NOMO-1 treated with DMSO at 0.1 percent for 48 hours (cell line): Measurements from ENCODE around the gene P2RY8.
"Not testable (repeated sequence)": the region's sequence is repeated elsewhere in the genome, so short reads cannot be mapped to it uniquely, and the experiment has no call there.

ENCODE experiments used
- DNase-seq: peaks from one replicate; lab custom pipeline; 2025; ENCODE audit not compliant: unreplicated experiment; lab: John Stamatoyannopoulos, UW

P2RY8 gene

DNA sequence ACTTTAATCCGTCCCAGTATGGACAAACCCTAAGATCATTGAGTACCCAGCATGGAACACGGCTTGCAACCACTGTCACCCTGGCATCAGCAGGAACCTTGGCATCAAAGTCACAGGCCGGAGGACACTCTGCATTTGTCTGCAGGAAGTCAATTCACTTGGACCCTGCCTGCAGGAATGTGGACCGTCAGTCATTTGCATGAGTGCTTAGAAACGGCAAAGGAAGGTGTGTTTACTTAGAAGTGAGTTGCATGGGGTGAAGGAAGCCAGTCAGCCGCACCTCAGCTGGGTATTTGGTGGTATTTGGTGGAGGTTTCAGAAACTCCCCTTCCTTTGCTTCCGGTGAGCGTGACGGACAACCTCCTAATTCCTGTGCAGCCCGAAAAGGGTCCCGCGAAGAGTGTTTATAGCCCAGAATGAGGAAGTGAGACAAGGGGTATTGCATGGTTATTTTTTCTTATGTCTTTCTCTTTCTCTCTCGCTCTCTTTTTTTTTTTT, 15.5 kb downstream of the P2RY8 start:
- DNase-seq = peak; percentile 97

DNA sequence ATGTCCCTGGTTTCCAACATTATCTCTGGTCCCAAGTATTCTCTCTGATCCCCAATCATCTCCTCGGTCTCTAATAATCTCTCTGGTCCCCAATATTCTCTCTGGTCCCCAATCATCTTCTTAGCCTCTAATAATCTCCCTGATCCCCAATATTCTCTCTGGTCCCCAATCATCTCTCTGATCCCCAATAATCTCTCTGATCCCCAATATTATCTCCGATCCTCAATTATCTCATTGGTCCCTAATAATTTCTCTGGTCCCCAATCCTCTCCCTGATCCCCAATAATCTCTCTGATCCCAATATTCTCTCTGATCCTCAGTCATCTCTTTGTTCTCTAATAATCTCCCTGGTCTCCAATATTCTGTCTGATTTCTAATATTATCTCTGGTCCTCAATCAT, 16.6 kb downstream of the P2RY8 start:
- no peak for DNase-seq

DNA sequence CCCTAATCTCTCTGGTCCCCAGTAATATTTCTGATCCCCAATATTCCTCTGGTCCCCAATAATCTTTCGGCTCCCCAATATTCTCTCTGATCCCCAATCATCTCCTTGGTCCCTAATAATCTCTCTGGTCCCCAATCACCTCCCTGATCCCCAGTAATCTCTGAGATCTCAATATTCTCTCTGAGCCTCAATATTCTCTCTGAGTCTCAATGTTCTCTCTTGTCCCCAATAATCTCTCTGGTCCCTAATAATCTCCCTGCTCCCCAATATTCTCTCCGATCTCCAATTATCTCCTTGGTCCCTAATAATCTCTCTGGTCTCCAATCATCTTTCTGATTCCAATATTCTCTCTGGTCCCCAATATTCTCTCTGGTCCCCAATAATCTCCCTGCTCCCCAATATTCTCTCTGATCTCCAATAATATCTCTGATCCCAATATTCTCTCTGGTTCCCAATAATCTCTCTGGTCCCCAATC, 17.9 kb downstream of the P2RY8 start:
- DNase-seq = no peak

DNA sequence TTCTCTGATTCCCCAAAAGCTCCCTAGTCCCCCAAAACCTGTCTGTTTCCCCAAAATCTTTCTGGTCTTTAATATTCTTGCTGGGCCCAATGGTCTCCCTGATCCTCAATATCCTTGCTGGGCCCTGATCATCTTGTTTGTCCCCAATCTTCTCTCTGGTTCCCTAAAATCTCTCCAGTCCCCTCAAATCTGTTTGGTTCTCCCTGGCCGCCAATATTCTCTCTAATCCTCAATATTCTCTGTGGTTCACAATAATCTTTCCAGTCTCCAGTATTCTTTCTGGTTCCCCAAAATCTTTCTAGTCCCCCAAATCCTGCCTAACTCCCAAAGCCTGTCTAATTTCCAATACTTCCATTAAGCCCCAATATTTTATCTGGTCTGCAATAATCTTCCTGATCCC, 18.5 kb downstream of the P2RY8 start:
- peak; percentile 18 for DNase-seq

DNA sequence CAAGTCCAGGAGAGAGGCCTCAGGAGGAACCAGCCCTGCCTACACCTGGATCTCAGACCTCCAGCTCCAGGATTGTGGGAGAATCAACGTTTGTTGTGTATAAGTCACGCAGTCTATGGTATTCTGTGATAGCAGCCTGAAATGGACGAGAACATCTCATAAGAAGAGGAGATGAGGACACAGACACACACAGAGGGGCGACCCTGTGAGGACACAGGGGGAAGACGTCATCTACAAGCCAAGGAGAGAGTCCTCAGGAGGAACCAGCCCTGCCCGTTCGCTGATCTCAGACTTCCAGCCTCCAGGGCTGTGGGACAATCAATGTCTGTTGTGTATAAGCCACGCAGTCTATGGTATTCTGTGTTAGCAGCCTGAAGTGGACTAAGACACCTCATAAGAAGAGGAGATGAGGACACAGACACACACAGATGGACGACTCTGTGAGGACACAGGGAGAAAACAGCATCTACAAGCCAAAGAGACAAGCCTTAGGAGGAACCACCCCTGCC, 20.3 kb downstream of the P2RY8 start:
- DNase-seq = no peak

DNA sequence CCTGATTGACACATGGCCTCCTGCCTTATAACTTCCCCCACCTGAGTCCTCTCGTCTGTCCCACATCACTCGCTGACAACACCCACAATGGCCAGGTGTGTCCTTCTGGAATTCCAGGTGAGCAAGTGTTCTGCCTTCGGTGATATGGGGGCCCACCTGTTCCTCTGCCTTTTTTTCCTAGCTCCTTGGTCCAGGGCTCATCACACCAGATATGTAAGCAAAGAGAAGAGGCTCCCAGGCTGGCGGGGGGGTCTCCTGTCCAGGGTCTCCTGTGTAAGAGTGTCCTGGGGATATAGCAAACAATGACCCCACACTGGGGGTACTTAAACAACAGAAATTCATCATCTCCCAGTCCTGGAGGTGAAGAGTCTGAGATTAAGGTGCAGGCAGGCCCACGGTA, 25.2 kb downstream of the P2RY8 start:
- DNase-seq = no peak

- DNase-seq = no peak
These were observed 25.8 kb downstream of the P2RY8 start for GRCh38 chrX:1511150-1511549.

GRCh38 chrX:1507511-1508463, 29.2 kb downstream of the P2RY8 start:
- DNase-seq = peak; percentile 67

GRCh38 chrX:1506916-1507315, 30.1 kb downstream of the P2RY8 start:
- DNase-seq = no peak

- no peak for DNase-seq
These were observed 34.1 kb downstream of the P2RY8 start for GRCh38 chrX:1502853-1503252.

DNA sequence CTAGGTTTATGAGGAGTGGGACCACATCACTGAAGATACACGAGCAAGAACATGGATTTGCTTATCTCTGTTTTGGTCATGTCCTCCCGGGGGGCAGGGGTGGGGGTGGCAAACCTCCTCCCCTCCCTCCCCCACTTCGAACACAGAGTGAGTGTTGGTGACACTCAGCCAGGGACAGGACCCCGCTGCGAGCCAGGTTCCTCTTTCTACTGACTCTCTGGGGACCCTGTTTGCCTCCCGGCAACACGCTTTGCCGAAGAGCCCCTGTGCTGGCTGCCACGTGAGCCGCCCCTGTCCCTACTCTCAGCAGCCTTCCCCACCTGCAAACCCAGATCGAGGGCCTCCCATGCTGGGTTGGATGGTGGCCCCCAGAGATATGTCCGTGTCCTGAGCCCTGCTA, 34.7 kb downstream of the P2RY8 start:
- DNase-seq = no peak

DNA sequence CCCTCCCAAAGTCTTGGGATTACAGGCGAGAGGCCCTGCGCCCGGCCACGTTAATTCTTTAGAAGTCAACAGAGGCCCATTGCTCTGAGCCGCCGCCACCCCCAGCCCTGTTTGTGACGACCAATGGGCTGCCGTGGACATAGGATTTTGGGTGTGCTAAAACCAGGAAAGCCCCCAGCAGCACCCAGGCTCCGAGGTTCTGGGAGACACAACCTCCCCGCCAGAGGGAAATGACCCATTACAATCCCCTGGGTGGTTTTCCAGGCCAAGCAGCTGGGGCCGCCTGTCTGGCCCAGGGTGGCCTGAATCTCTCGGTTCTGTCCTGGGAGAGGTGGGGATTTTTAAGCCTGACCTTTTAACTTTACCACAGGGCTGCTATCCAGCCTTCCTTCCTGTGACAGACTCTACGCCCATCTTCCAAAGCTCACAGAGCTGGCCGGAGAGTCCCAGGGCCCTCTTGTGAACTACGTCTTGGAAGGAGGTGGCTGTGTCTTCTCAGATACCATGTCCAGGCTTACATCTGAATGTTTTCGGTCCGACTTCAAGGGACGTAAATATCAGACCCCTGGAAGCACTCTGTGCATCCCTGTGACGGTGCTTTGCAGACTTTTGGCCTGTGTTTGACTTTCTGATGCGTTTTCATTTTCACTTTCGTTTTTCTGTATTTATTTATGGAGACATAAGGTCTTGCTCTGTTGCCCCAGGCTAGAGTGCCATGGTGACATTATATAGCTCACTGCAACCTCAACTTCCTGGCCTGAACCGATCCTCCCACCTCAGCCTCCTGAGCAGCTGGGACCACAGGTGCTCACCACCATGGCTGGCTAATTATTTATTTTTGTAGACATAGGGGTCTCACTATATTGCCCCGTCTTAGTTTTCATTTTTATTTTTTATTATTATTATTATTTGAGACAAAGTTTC, 36.0 kb downstream of the P2RY8 start:
- no peak for DNase-seq

DNA sequence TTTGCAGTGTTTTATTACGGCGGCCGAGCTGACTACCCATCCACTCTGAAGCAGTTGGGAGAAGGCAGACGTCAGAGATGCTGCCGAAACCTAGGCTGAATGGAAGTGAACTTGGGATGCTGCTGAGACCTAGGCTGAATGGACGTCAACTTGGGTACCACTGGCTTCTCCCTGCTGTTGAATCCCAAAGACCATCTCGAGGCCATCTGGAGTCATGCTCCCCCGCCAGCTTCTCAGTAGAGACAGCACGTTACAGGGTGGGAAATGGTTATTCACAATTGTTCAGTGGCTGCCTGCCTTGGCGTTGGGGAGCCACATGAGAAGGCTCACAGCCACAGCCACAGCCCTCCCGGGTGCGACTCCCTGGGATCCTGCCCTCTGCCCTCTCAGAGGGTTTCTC, 40.9 kb downstream of the P2RY8 start:
- no peak for DNase-seq

- peak; percentile 77 for DNase-seq
These were observed 43.0 kb downstream of the P2RY8 start for GRCh38 chrX:1493877-1494510.

GRCh38 chrX:1493412-1493811, 43.6 kb downstream of the P2RY8 start:
- no peak for DNase-seq

DNA sequence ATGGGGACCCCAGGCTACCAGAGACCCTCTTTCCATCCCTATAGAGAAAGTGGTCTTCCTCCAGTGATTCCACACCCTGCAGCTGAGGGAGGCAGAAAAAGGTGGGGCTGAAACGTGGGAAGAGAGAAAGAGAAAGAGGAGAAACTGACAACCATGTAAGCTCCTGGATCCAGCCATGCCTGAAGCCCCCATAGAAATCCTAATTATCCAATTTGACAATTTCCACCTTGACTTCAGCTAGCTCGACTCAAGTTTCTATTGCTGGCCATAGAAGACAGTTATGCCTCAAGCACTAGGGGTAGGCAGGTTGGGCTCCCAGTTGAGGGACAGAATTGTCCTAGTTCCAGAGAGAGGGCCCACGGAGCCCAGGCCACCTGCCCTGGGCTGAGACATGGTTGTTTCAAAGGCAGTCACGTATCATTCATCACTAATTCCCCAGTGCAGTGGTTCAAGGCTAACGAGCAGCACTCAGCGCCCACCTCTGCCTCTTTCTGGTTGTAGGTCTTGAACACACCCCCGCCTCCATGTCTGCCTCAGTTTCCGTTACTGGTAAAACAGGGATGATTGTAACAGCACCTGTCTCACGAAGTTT, 44.5 kb downstream of the P2RY8 start:
- no peak for DNase-seq

GRCh38 chrX:1491851-1492349, 45.1 kb downstream of the P2RY8 start:
- DNase-seq = no peak

GRCh38 chrX:1491248-1491647, 45.7 kb downstream of the P2RY8 start:
- not testable (repeated sequence) for DNase-seq

GRCh38 chrX:1490723-1491122, 46.3 kb downstream of the P2RY8 start:
- DNase-seq = not testable (repeated sequence)

DNA sequence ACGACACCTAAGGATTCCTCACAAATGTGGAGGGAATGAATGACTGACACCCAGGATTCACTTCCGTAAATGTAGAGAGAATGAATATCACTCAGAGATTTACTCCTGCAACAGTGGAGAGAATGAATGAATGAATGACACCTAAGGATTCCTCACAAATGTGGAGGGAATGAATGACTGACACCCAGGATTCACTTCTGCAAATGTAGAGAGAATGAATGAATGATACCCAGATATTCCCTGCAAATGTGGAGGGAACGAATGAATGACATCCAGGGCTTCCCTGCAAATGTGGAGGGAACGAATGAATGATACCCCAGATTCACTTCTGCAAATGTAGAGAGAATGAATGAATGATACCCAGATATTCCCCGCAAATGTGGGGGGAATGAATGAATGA, 47.6 kb downstream of the P2RY8 start:
- DNase-seq = not testable (repeated sequence)
